ENCODE measurements around the gene ST3GAL3. TPM values are rescaled to one million over a fixed set of nuclear protein-coding genes. Genes with fewer than 3 reads are reported as not detected.

ST3GAL3 gene
- polyA plus RNA-seq, 1 of the 3 experiments (the other 2 are of a cell fraction) = 20.6 TPM

DNA sequence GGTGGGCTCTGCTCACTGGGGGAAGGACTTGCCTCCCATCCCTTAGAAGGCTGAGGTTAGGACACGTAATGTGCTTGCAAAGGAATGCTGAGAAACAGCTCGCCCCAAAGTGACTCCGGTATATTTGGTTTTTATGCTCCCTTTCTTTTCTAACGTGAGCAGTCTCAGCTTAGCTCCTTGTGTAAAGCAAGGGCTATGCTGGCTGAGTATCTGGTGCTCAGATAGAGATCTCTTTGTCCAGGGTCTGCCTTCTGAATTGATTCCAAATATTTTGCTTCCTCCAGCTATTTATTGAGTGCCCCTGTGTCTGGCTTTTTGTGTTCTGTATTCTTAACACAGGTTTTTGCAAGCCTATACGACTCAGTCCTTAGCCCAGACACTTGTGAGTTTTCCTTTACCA, 131.7 kb downstream of the ST3GAL3 start (continued):
- no peak for TF ChIP-seq TEAD4 (IDR thresholded peaks at IDR 0.05; ENCODE audit: borderline replicate concordance, insufficient read depth)
- TF ChIP-seq SIN3A (IDR thresholded peaks at IDR 0.05; ENCODE audit: borderline replicate concordance, low read depth, low read length) = no peak
- no peak for TF ChIP-seq SMC3 (IDR thresholded peaks at IDR 0.05; ENCODE audit: low read depth, low read length)

DNA sequence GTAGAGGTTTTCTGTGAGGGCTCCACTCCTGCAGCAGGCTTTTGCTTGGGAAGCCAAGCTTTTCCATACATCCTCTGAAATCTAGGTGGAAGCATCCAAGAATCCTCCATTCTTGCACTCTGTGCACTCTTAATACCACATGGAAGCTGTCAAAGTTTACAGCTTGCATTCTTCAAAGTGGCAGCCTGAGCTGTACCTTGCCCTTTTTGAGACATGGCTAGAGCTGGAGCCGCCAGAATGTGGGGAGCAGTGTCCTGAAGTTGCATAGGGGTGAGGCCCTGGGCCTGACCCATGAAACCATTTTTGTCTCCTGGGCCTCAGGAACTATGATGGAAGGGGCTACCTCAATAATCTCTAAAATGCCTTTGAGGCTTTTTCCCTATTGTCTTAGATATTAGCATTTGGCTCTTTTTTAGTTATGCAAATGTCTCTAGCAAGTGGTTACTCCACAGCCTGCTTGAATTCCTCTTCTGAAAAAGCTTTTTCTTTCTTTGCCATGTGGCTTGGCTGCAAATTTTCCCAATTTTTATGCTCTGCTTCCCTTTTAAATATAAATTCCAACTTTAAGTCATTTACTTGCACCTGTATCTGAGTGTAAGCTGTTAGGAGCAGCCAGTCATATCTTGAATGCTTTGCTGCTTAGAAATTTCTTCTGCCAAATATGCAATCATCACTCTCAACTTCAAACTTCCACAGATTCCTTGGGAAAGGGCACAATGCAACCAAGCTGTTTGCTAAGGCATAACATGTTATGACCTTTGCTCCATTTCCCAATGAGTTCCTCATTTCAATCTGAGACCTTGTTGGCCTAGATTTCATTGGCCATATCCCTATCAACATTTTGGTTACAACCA, 134.2 kb downstream of the ST3GAL3 start:
- CTCF ChIA-PET = interaction anchor here (0.9 kb wide), 1 partner anchor 27 kb away, joined by 3 read pairs; no protein-coding TSS in a partner anchor
- DNase-seq = no peak
- Histone ChIP-seq H3K9me2 (no peaks in the 10 kb centered on the region), H3K4me1 (ENCODE audit: control insufficient read depth in 1 of 2, insufficient read depth in 2 of 2, low read depth in 1 of 2, low read length in 1 of 2) (peaks cover 8 to 19% of the 10 kb centered on the region in 2 experiments), H3K9me3 (peaks cover 7% of the 10 kb centered on the region; the same call in 1 of the 2 replicates), H3K79me2 (ENCODE audit: insufficient read depth) (0 out of 2 replicates have a peak, but pooled peaks cover 2% of the 10 kb centered on the region), H4K20me1 (ENCODE audit: insufficient read depth) (no peaks in the 10 kb centered on the region), H3K9ac (no peak overlapping the region), H3K4me3 (ENCODE audit: low read depth in 2 of 2, low read length in 1 of 2) (no peak overlapping the region), H3K27ac (ENCODE audit: low read depth in 2 of 2, low read length in 1 of 2) (no peak overlapping the region), H2AFZ (ENCODE audit: low read depth) (no peak overlapping the region), H3K36me3 (replicated peaks in 1 of 2; ENCODE audit: control insufficient read depth in 1 of 2, insufficient read depth in 2 of 2, low read length in 1 of 2) (peaks cover 7 to 23% of the 10 kb centered on the region in 2 experiments), H3F3A (replicated peaks; ENCODE audit: insufficient read depth) (peaks cover 6% of the 10 kb centered on the region), H3K27me3 (ENCODE audit: insufficient read depth) (no peaks in the 10 kb centered on the region), H3K4me2 (no peak overlapping the region)
- 100% methylated on average over 1 of the region's 1 CpG for WGBS (ENCODE audit: low lambda C conversion rate)
- TF ChIP-seq EZH2phosphoT487 (IDR thresholded peaks at IDR 0.05; ENCODE audit: borderline replicate concordance, low read depth) (no peak), POLR2AphosphoS5 (IDR thresholded peaks at IDR 0.05; ENCODE audit: low read depth, low read length) (no peak), ELF1 (IDR thresholded peaks at IDR 0.05) (no peak), RXRA (IDR thresholded peaks at IDR 0.05; ENCODE audit: borderline replicate concordance, low read depth) (no peak), MXI1 (IDR thresholded peaks at IDR 0.05; ENCODE audit: low read depth, low read length) (no peak), MEF2A (IDR thresholded peaks at IDR 0.05; ENCODE audit: borderline replicate concordance, low read depth) (no peak), EP300 (IDR thresholded peaks at IDR 0.05; ENCODE audit: borderline replicate concordance in 1 of 2, low read depth in 1 of 2, low read length in 1 of 2) (no peak), NFIC (IDR thresholded peaks at IDR 0.05; ENCODE audit: borderline replicate concordance) (no peak), FOXJ3 (CRISPR knock-in tag; IDR thresholded peaks at IDR 0.05) (no peak)
- TF ChIP-seq, protein P1, sequence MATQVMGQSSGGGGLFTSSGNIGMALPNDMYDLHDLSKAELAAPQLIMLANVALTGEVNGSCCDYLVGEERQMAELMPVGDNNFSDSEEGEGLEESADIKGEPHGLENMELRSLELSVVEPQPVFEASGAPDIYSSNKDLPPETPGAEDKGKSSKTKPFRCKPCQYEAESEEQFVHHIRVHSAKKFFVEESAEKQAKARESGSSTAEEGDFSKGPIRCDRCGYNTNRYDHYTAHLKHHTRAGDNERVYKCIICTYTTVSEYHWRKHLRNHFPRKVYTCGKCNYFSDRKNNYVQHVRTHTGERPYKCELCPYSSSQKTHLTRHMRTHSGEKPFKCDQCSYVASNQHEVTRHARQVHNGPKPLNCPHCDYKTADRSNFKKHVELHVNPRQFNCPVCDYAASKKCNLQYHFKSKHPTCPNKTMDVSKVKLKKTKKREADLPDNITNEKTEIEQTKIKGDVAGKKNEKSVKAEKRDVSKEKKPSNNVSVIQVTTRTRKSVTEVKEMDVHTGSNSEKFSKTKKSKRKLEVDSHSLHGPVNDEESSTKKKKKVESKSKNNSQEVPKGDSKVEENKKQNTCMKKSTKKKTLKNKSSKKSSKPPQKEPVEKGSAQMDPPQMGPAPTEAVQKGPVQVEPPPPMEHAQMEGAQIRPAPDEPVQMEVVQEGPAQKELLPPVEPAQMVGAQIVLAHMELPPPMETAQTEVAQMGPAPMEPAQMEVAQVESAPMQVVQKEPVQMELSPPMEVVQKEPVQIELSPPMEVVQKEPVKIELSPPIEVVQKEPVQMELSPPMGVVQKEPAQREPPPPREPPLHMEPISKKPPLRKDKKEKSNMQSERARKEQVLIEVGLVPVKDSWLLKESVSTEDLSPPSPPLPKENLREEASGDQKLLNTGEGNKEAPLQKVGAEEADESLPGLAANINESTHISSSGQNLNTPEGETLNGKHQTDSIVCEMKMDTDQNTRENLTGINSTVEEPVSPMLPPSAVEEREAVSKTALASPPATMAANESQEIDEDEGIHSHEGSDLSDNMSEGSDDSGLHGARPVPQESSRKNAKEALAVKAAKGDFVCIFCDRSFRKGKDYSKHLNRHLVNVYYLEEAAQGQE (IDR thresholded peaks at IDR 0.05; ENCODE audit: low read depth, low read length) = no peak
- TF ChIP-seq, protein P2, sequence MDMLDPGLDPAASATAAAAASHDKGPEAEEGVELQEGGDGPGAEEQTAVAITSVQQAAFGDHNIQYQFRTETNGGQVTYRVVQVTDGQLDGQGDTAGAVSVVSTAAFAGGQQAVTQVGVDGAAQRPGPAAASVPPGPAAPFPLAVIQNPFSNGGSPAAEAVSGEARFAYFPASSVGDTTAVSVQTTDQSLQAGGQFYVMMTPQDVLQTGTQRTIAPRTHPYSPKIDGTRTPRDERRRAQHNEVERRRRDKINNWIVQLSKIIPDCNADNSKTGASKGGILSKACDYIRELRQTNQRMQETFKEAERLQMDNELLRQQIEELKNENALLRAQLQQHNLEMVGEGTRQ (IDR thresholded peaks at IDR 0.05; ENCODE audit: borderline replicate concordance, low read depth, low read length) = no peak
- POLR2A ChIA-PET = interaction anchor here (0.5 kb wide), 1 partner anchor 320 kb away, joined by 3 read pairs; no protein-coding TSS in a partner anchor

All from SK-N-SH (cell line).